Retinal pigment epithelial cell (primary cell): ENCODE data around the gene TCERG1L.

Experiments used
- DNase-seq: peaks from one replicate; pipeline ENCODE4 v3.0.0-alpha.2; 2010; ENCODE audit warnings: low read depth
- H3K4me3 ChIP-seq: 2 replicates; pipeline ENCODE4 v1.5.1; 2011; ENCODE audit warnings: mild to moderate bottlenecking, low read length, control low read depth, moderate library complexity
- CTCF ChIP-seq: conservative IDR thresholded peaks from 2 replicates; pipeline ENCODE4 v1.5.1; 2011; ENCODE audit warnings: low read depth, low read length, control low read depth, inconsistent platforms

TCERG1L gene

DNA sequence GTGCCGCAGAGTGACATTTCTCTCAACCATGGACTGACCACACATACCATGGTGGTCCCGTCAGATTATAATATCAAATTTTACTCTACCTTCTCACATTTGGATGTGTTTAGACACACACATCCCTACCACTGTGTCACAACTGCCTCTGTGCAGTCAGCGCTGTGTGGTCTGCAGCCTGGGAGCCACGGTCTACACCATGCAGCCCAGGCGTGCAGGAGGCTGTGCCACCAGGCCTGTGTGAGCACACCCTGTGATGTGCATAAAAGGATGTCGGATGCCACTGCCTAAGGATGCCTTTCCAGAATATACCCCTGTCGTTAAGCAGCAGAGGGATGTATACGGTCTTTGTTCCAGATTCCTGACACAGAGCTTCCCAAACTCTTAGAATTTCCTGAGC lies 150.4 kb downstream of the TCERG1L start:
- DNase-seq = no peak
- no peak overlapping the region for H3K4me3 ChIP-seq
- TF ChIP-seq CTCF = no peak

GRCh38 chr10:131160219-131160875 lies 151.2 kb downstream of the TCERG1L start:
- DNase-seq = no peak
- no peak for TF ChIP-seq CTCF
- no peak overlapping the region for H3K4me3 ChIP-seq

DNA sequence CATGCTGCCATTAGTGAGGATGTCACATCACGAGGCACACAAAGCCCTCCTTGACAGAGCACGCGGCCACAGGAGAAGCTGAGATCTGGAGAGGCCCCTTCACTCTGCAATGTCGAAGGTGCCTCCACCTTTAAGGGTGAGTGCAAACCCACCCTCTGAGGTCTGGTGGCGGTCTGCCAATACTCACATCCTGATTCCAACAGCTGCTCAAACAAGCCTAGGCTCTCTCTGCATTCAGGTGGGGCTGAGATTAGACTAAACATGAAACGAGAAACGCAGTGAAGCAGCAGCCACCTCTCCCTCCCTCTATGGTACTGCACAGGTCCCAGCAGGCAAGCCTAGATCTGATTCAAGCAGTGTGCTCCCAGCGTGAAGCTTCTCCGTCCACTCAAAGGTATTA lies 151.8 kb downstream of the TCERG1L start:
- H3K4me3 ChIP-seq = no peak overlapping the region
- no peak for TF ChIP-seq CTCF
- no peak for DNase-seq

DNA sequence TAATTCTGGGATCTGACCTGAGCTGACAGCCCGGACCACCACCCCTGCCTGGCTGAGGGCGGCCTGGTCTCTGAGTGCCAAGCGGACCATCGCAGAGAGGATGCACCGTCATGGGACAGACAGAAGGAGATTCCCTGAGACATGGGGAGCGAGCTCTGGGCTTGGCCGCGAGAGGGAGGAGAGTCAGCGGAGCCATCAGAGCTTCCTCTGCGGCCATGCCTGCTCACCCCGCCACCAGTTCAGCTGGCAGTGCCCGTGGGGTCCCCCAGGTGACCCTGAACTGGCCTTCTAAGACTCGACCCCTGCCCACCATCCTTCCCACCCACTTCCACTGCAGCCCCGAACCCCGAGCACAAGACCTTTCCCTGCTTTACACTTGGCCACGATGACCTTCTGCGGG lies 152.8 kb downstream of the TCERG1L start:
- TF ChIP-seq CTCF = no peak
- no peak overlapping the region for H3K4me3 ChIP-seq
- DNase-seq = no peak

DNA sequence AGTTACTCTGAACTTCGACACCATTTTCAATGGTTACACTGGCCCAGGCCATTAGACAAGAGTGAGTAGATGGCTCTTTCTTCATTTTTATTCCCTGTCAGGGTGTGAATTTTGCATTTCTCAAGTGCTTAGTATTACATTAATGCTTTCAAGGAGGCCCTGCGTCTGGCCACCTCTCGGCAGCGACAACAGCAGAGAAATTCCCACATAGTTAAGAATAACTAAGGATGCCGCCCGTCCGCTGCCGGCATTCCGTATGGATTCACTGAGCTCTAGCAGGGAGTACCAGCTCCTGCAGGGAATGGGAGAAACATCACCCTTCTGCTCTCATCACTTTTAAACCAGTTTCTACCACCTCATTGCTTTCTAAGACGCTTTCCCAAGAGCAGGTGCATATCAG lies 153.6 kb downstream of the TCERG1L start:
- no peak for DNase-seq
- no peak for TF ChIP-seq CTCF
- H3K4me3 ChIP-seq = no peak overlapping the region

- TF ChIP-seq CTCF = no peak
- H3K4me3 ChIP-seq = no peak overlapping the region
- DNase-seq = no peak
Observed at GRCh38 chr10:131155876-131156230, 155.7 kb downstream of the TCERG1L start.

DNA sequence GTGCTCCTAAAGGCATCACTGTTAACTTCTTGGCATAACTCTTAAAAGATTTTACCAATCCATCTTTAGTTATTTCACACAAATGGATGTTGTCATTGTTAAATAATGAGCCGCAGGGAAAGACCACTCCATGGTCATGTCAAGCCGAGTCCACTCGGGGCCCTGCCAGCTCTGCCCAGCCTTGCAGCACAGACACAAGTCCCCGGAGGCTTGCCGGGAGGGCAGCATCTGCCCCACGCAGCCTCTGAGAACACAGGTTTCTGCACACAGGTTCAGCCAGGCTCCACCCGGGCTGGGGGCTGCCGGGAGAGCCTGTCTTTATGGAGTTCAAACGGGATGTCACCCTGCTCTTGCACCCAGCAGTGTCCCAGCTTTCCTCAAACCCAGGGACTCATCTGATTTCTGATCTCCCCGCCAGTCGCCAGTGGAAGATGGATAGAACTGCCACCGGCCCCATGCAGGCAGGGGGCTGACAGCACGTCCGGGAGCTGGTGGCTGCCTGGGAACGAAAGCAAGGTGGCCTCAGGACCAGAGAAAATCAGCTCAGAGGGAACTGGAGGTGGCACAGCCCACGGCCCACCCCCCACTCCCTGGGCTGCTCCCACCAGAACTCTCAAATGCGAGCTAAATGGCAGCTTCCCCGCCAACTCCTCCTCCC lies 156.2 kb downstream of the TCERG1L start:
- no peak for TF ChIP-seq CTCF
- H3K4me3 ChIP-seq = no peak overlapping the region
- DNase-seq = no peak
